SHP77 treated with DMSO at 0.1 percent for 48 hours (cell line): Measurements from ENCODE around the gene TASP1.

ENCODE experiments used
- DNase-seq: peaks from one replicate; lab custom pipeline; 2025; lab: John Stamatoyannopoulos, UW

The TASP1 gene

DNA sequence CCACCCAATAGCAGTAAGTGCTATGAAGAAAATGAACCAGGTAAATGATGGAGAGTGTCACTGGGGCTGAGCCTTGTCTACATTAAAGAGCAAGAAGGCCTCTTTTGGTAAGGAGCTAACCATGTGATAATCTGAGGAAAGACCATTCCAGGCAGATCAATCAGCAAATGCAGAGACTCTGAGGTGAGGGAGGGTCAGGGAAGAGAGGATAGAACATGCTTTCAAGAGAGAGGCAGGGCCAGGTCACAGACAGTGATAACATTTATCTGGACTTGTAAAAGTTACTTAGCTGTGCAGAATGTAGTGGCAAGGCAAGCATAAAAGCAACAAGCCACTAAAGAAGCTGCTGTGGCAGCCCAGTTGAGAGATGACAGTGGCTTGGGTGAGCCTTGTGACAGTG lies 197.3 kb downstream of the TASP1 start:
- DNase-seq = no peak

DNA sequence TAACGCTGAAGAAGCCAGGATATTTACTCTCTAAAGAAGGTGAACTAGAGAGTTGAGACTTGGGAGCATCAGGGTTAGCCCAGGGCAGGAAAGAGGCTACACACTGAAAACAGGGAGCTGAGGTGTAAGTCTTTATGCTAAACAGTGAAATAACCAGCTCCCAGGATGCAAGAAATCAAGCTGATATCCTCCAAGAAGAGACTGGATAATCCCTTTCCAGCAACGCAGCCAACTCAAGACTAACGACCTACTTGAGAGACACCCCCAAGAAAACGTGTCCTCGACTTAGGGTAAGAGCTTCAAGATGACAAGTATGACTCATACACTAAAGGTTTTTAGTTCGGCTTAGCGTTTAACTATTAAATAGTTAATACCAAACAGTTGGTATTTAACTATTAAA lies 202.2 kb downstream of the TASP1 start:
- no peak for DNase-seq

DNA sequence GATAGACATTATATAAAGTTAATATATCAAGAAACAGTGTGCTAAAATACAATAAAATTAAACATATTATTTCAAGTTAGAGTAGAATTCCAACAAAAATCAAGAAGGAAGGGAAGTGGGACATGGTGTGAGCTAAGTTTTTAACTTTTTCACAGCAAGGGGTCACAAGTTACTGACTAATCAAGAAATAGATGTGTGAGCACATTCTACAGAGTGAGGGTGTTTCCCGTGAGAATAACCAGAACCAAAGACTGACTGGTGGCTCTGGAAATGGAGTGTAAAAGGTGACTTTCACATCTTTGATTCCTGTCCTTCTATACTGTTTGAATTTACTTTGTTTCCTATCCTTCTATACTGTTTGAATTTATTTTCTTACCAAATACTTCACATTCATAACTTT lies 206.6 kb downstream of the TASP1 start:
- DNase-seq = no peak

DNA sequence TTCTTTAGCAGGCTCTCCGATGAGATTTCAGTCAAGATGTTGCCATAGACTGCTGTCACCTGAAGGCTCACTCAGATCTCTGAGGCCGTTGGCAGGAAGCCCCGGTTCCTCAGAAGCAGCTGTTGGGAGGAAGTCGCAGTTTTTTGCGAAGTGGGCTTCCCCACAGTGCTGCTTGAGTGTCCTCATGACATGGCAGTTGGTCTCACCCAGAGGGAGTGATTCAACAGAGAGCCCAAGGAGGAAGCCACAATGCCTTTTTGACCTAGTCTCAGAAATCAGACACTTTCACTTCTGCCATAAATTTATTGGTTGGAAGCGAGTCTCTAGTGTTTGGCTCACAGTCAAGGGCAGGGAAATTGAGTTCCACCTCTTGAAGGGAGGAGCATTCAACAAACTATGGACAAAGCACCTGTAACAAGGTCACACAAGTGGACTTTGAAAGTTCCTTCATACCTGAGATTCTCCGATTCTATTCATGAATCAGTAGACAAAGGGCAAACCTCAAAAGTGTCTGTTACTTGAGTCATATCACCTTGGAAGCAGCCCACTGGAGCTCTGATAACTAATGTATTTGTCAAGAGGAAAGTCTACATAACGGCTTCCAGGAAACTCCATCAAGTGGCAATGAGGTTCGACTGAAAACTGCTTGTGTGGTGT lies 208.3 kb downstream of the TASP1 start:
- no peak for DNase-seq

DNA sequence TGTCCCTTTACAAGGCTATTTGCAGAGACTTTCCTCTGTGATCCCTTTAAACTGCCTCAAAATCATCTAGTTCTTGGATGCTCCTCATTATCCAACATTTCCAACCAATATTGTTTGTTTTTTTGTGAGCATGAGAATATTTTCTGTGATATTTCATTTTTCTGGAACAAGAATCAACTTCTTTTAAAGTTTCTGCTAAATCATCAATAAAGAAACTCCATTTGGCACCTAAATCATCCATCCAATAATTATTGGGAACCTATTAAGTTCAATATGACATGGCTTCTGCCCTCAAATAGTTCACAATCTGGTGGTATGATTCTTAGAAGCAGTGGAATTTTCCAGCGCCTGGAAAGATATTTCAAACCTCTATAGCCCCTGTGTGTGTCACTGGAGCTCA lies 210.0 kb downstream of the TASP1 start:
- DNase-seq = no peak

DNA sequence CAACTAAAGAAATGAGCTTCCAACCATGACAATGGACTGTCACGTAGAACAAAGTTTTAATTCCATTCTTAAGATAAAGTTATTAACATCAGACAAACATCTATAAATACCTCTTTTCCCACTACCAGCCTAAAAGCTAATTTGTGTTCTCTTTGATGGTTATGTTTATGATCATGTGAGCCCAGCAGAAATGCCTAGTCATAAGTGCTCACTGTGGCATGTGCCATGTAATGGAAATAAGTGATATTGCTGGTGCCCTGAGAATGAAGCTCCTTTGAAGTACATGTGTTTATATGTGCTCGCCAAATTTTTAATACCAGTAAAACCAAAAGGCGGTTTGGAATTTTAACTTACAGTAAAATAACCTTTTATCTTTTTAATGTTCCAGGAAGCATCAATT lies 211.9 kb downstream of the TASP1 start:
- no peak for DNase-seq

DNA sequence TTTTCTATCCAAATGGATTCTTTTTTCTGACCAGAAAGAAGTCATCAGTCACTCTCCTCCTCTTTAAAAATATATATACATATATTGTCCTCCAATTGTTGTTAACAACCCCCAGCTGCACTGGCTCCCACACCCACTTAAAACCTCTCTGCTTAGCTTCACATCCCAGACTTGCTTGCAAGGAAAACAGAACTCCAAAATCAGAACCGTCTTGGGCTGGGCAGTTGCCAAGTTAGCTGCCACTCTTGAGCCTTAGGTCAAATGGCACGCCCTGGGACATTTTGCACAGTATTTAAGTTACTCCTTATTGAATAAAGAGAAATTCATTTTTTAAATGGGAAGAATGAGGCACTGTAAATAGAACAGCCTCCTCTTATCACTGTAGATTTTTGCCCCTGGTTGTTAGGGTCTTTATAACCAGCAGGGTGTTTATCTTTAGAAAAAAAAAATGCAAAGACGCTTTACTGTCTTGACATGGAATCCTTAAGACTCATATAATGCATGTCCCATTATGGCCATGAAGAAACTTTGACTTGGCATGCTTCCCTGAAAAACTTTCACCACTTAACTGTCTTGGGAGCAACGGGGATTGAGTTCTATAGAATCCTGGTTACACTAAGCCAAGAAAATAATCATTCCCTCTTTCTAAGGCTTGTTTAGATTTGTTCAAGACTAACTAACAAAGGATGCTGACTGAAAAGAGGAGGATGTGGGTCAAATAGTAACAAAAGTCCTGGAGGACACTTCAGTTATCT lies 213.2 kb downstream of the TASP1 start:
- no peak for DNase-seq

DNA sequence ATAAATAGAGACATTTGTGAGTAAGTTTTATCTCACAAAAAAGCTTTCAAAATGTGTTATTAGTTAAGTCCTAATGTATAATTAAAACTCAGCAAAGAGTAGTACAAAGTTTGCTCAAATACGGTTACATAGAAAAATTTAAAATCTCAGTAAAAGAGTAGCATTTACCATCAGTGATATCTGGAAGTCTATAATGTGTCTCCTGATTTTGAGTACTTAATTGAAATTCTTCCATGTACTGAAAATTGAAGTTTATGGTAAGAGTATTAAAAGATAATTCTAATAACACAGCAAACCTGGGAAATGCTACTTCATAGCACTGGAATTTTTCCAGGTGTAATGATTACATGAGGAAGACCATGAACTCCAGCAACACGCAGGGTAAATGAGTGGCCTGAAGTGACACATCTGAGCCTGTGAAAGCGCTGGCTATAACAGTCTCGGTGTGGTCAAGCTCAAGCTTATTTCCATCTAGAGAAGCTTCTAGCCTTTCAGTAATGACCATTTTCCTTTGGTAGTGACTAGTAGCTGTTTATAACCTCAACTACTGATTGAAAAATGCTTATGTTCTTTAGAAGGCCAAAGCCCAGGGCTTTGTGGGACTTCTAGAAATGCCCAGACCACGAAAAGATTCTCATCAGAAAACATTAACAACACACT lies 214.4 kb downstream of the TASP1 start:
- no peak for DNase-seq

DNA sequence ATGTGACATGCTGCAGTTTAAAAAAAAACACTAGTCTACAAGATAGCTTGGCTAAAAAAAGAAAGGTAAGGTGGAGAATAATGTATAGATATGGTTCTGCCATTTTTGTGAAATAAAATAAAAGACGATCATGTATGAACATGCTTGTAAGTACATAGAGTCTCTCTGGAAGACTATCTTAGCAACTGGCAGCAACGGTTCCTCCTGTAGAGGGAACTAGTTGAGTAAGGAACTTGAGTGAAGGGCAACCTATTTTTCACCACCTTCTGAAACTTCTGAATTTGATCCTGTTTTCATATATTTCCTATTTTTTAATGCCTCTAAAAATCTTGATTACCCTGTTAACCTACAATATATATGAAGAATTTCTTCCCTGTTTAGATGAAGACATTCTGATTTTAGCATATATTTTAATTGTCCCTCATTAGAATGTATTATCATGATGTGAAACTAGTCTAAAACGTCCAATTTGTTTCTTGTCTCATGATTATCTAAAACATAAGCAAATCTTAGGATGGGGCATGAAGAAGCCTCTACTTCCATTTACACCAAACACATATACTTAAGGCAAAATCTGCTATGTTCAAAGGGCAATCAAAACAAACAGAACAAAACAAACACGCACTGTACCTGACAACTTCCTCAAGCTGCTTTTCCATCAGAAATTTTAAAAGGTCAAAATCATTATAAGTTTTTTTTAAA lies 215.1 kb downstream of the TASP1 start:
- no peak for DNase-seq

DNA sequence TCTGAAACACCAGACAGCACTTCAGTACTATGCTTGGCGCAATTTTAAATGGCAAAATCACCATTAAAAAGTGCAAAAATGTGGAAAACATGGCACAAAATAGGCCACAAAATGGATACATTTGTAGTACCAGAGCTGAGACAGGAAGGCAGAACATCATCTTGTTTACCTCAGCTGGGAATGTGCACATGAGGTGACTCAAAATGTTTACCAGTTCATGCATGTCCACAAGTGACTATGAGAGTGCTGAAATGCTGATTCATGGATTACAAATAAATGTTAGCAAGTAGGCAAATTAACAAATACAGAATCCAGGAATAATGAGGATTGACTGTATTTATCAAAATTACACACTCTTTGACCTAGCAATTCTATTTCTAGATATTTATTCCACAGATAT lies 216.1 kb downstream of the TASP1 start:
- DNase-seq = no peak

DNA sequence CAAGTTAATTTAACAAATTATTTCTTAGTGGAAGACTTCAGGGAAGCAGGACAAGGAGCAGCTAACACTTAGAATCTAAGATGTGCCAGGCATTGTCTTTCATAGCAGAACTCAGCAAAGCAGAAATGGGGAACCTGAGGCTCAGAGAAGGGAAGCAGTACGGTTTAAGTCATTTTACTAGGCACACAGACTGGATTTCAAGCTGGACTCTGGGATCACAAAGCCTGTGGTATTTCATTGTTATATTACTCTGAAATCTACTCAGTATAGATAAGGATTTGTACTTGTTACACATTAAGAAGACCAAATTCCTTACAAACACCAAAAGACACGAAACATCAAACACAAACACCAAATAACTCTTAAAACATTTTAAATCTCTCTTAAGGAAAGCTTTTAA lies 218.1 kb downstream of the TASP1 start:
- no peak for DNase-seq

DNA sequence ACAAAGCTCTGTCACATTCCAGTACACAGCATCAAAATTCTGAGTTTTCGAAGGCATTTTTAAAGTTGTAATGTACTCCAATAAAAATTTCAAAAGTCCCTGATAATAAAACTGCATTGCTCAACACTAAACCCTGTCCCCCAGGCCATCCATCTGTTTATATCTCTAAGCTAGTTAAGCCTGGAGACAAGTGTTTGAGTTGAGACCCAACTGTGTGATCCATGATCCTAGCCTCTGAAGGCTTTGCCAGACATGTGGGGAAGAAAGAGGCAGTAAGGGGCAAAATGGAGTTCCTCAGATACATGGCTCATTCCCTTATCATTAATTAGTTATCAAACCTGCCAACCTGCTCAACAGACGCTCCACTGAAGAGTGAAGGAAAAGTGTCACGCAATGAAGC lies 219.3 kb downstream of the TASP1 start:
- DNase-seq = no peak

DNA sequence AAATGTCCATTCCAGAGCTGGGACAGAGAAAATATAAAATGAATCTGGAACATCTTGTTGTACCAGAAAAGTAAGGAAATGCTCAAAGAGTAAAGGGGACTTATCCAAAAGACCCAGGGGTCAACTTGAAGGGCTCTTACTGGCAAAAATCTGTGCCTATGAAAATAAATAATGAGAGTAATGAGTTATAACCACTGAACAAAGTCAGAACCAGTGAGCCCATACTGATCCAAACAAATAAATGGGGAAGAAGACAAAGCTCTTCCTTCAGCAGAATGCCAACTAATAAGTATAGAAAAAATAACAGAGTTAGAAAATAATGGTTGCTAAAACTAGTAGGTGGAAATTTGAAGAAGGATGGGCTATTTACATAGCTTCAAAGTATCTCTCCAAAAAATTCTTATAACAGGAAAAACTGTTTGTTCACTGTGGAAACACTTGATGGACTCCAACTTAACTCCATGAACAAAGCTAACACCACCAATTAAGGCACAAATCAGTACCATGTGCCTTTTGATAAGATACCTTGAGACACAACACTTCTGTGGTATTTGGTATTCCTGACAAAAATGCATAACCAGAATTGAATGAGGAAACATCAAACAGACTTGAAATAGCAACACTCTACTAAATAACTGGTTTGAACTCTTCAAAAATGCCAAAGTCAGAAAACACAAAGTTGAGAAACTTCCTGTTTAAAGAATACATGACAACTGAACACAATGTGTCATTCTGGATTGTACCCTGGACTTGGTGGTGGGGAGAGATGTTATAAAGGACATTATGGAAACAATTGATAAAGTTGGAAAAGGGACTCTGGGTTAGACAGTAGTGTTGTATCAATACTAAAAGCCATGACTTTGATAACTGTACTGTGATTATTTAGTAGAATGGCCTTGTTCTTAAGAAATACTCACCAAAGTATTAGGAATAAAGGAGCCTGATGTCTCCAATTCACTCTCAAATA lies 220.2 kb downstream of the TASP1 start:
- DNase-seq = no peak

DNA sequence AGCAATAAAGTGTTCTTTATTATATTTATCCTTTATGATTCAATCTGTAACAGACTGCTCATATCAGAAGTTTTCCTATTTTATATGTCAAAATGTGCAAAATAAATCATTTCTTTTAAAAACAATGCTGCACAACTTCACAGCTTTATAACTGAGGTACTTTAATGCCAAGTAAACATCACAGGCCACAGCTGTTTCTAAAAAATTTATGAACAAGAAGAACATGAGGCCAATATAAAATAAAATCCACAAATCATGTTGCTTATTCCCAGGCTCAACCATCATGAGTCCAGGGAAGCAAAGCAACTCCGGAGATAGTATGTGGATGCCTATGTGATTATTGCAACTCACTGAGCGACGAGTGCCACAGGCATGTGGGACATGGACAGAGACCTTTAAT lies 222.2 kb downstream of the TASP1 start:
- DNase-seq = no peak

DNA sequence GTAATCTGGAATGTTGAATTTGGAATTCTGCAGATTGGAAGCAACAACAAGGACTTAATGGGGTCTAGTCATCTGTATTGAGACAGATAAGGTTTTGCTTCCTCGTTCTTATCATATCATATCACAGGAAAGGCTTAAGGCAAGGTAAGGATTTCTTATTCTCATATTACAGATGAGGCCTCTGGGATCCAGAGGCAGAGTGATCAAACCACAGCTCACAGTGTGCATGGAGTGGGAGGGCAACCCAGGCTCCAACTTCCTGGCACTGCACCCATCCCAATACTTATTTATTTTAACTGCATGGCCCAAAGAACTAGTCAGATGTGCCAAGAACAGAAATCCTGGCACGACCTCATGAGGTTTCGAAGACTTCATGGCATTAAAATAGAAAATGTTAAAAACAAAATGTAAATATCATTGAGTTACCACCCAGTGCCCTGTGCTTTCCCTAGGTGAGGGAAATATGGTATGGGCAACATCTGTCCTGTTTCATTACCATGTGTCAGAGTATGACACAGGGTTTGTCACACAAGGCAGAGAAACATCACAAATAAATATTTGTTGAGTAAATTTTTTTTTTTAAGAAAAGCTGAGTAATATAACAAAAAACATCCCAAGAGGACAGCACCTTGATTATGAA lies 225.8 kb downstream of the TASP1 start:
- DNase-seq = no peak

DNA sequence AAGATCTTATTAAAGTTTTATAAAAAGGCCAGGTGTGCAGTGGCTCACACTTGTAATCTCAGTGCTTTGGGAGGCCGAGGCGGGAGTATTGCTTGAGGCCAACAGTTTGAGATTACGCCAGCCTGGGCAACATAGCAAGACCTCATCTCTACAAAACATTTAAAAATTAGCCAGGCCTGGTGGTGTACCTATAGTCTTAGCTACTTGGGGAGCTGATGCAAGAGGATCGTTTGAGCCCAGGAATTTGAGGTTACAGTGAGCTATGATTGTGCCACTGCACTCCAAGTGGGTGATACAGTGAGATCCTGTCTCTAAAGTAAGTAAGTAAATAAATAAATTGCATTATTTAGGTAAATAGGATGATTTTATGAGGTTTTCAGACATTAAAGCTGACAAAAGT lies 234.4 kb downstream of the TASP1 start:
- DNase-seq = no peak

DNA sequence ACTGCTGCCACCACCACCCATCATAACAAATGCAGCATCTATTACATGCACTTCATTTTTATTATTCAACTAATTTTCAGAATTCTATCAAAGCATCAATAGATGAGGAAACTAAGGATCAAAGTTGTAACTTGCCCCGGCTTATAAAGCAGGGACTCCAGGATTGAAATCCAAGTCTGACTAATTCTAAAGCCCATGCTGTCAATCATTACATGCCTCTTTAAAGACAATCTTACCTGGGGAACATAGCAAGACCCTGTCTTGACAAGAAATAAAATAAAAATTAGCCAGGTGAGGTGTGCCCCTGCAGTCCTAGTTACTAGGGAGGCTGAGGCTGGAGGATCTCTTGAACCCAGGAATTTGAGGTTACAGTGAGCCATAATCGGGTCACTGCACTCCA lies 235.3 kb downstream of the TASP1 start:
- DNase-seq = no peak

DNA sequence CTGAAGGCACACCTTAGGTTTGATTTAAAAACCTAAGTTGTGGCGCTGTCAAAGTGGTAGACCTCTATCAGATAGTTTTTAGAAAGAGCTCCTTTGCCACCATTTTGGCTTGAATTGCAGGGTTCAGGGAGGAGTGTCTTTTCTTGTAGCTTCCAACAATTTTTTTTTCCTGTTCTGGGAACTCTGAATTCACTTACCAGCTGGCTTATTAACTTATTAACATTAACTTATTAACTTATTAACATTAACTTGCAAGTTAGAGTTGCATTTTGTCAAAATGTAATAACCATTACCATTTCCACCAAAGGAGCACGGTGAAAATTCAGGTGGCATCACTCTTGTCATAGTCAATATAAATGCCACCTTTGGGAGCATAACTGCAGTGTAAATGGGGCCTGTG lies 235.7 kb downstream of the TASP1 start:
- no peak for DNase-seq

DNA sequence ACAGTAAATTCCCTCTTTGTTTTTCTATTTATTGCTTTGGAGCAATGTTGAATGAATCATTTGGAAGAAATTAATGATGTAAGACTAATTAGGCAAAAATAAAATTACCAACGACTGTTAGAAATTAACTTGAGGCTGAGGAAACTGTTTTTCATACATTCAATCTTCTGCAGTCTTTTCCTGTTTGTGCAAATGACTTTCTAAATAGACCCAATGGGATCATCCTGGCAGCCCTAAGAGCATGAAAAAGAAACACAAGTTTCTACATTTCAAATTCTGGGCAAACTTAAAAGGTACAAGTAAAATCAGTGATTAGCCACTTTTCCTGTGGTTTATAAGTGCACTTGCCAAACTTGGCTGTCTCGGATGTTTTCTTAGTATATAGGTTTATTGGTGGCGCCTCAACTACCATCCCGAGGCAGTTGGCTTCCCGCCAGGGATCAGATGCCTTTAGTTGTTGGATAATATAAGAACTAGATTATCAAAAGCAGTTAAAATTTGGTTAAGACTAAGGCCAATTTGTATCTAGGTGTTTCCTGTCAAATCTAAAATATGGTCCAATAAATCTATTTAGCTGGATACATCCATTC lies 236.5 kb downstream of the TASP1 start:
- DNase-seq = no peak

DNA sequence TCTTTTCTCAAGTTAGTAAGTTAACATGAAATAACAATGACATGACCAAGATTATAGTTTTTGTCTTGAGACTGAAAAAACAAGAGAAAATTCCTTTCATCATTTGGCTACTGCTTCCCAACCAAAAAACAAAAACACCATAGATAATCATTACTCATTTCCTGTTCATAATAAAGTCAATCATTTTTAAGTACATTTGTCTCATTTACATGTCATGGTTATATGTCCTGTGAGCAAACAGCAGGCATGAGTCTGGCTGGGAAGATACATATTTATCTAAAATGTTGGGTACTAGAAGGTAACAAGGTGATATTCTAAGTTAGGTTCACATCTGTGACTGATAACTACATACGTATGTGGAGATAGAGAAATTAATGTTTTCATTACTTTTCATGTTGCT lies 237.1 kb downstream of the TASP1 start:
- DNase-seq = no peak

DNA sequence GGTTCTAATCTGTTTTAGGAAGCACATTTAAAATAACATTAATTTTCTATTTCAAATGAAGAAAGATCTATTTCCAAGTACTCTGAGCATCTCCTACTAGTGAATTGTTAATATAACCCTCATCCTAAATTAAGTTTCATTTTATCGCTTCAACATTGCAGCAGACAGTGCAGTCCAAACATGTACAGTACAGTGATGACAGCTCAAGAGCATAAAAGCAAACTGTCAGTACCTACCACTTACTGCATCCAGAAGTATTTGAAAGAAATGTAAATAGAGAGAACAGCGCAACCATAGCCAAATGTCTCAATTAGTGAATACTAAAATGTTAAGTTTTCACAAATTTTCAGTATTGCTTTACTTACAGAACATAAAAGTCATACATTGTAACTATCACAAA lies 238.3 kb downstream of the TASP1 start:
- no peak for DNase-seq
